HK-2 (cell line): ENCODE results near the gene BAG3.
A peak's percentile ranks its signal among the peaks of the same experiment; 100 is the strongest.

Source experiments
- DNase-seq: peaks from one replicate; pipeline ENCODE4 v3.0.0-alpha.2; 2018; ENCODE audit not compliant: unreplicated experiment

BAG3 gene

DNA sequence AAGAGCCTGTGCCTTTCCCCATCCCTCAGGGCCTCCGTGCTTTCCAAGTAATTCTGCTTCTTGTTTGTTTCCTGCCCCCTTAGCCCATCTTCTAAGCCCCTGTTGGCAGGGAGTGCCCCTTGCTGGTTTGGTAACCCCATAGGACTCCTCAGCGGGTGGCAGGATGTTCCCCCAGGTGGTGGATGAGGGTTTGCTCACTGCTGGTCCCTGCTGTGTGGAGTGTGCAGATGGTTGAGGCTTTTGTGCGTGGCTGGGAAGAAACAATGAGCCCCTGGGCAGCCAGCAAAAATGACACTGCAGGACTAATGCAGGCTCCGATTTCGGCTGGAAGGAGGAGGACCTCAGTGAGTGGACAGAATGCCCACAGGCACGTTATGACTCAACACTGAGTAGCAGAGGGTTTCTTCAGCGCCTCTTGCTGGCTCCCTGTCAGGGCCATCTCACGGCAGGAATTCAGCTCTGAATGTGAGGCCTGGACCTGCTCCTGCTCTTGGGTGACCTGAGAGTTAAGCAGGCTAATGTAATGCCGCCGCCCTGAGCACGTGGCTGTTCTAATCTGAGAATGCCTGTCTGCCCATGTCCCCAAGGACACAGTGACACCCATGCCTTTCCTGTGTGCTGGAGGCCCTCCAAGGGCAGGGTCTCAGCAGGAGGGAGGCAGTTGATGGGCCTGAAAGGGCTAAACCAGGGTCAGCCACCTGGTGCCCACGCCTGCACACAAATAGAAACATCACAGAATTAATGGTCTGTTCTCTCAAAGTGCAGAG, 16.6 kb downstream of the BAG3 start:
- DNase-seq: peak; percentile 86

DNA sequence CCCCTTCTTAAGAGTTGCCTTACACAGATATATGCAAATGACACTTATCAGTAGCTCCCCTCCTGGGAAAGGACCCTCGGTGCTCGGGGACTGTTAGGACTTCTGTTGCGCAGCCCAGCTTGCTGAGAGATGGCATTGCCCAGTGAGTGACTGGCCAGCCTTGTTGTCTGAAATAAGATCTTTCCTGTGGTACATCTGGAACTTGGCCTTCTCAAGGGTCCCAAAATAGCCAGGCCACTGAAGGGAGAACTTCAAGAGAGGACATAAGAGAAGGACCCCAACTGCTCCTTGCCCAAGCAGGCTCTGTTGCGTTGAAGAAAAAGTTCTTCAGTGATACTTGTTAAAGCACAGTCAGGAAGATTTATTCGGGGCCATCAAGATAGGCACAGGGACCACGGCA, 17.3 kb downstream of the BAG3 start:
- no peak for DNase-seq

DNA sequence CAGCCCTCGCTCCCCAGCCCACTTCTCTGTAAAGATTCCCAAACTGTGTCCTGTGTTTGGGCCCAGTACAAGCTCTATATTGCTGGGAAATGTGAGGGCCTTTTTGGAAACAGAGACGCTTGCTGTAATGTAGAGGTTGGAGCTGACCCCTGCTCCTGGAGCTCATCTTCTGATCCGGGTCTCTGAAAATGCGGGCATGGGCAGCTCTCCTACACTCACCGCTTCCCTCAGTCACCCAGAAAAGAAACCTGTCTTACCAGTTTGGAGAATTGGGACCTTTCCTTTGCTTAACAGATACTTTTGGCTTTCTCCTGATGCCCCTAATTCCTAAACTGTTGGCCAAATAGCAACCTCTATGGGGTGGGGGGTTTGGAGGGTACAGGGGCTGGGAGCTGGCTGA, 18.2 kb downstream of the BAG3 start:
- no peak for DNase-seq

DNA sequence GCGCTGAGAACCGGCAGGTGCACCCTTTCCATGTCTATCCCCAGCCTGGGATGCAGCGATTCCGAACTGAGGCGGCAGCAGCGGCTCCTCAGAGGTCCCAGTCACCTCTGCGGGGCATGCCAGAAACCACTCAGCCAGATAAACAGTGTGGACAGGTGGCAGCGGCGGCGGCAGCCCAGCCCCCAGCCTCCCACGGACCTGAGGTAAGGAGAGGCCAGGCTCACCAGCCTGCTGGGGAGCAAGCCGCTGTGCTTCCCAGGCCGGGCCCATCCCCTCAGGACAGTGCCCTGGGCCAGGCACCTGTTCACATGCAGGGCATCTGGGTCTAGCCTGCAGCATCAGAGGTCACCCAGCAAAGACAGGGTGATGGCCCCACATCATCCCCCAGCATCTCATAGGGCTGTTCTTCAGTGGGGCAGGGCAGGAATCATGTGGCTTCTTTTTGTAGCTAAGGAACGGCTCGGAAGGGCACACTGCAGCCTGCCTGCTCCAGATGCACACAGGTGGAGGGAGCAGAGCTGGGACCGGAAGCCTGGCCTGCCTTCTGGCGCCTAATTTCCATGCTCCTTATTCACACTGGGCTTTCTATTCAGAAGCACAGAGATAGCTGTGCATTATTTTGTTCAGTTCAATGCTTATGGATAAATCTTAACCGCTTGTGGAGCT, 18.9 kb downstream of the BAG3 start:
- no peak for DNase-seq

DNA sequence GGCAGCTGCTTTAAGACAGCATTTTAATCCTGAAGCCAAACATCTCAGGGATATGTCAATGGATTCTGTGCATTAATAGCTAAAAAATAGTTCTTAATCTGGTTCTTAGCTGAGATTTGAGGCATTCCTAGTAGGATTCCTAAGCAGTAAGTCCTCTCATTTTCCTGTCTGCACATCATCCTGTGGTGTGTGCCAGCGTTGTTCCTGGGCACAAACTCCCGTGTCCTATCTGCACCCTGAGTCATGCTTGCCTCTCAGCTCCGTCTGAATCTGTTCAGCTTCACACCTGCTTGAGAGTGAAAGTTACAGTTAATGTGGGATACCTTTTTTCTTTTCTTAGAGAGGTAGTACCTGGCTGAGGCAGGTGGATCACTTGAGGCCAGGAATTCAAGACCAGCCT, 19.5 kb downstream of the BAG3 start:
- no peak for DNase-seq

DNA sequence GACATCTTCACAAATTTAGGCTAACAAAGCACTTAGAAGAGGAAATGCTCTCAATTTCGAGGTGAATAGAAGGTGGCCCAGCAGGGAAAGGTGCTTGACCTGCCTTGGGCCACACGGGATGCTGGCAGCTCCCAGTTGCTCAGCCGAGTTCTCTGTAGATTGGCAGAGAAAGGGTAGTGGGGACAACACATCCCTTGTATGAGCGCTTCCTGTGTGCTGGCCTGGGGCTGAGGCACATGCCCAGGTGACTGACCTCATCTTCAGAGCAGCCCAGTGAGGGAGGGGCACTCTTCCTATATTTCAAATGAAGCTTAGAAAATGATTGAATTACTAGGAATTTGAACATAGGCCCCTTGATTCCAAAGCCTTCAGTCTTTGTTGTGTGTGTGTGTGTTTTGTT, 20.2 kb downstream of the BAG3 start:
- DNase-seq: no peak

DNA sequence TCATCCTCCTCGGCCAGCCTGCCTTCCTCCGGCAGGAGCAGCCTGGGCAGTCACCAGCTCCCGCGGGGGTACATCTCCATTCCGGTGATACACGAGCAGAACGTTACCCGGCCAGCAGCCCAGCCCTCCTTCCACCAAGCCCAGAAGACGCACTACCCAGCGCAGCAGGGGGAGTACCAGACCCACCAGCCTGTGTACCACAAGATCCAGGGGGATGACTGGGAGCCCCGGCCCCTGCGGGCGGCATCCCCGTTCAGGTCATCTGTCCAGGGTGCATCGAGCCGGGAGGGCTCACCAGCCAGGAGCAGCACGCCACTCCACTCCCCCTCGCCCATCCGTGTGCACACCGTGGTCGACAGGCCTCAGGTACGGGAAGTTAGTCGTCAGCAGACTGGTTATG, 21.1 kb downstream of the BAG3 start:
- no peak for DNase-seq

DNA sequence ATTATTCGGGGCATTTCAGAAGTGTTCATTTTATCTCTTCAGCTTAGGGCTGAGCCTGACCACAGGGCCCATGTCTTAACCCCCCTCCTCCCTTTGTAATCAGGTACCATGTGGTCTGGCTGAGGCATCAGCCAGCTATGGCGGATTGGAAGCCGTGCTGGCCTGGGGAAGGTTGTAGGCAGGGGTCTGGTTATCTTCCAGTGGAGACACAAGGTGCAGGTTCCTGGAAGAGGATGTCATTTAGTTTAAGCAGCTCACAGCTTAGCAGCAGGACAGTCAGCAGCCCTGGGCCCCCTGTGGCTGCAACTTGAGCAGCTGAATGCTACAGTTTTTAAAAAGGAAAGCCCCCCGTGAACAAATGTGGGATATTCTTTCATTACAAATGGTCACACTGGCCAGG, 22.1 kb downstream of the BAG3 start:
- no peak for DNase-seq

DNA sequence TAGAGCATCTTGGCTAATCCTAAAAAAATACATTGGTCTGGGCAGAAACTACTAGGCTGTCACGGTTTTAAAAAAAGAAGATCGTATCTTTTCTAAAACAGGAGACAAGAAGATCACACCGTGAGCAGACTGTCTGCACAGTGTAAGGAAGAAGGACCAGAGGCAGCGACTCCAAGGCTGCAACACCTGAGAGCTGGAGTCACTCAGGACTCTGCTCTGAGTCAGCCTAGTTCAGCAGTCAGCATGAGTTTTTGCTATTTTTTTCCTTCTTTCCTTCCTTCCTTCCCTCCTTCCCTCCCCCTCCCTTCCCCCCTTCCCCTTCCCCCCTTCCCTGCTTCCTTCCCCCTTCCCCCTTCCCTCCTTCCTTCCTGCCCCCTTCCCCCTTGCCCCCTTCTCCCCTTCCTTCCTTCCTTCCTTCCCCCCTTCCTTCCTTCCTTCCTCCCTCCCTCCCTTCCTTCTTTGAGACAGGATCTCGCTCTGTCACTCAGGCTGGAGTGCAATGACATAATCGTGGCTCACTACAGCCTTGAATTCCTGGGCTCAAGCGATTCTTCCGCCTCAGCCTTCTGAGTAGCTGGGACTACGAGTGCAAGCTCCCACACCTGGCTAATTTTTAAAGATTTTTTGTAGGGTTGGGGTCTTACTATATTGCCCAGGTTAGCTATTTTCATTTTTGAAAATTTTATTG, 24.4 kb downstream of the BAG3 start:
- DNase-seq: peak; percentile 56

DNA sequence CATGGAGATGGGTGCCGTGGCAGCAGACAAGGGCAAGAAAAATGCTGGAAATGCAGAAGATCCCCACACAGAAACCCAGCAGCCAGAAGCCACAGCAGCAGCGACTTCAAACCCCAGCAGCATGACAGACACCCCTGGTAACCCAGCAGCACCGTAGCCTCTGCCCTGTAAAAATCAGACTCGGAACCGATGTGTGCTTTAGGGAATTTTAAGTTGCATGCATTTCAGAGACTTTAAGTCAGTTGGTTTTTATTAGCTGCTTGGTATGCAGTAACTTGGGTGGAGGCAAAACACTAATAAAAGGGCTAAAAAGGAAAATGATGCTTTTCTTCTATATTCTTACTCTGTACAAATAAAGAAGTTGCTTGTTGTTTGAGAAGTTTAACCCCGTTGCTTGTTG, 25.9 kb downstream of the BAG3 start:
- no peak for DNase-seq

DNA sequence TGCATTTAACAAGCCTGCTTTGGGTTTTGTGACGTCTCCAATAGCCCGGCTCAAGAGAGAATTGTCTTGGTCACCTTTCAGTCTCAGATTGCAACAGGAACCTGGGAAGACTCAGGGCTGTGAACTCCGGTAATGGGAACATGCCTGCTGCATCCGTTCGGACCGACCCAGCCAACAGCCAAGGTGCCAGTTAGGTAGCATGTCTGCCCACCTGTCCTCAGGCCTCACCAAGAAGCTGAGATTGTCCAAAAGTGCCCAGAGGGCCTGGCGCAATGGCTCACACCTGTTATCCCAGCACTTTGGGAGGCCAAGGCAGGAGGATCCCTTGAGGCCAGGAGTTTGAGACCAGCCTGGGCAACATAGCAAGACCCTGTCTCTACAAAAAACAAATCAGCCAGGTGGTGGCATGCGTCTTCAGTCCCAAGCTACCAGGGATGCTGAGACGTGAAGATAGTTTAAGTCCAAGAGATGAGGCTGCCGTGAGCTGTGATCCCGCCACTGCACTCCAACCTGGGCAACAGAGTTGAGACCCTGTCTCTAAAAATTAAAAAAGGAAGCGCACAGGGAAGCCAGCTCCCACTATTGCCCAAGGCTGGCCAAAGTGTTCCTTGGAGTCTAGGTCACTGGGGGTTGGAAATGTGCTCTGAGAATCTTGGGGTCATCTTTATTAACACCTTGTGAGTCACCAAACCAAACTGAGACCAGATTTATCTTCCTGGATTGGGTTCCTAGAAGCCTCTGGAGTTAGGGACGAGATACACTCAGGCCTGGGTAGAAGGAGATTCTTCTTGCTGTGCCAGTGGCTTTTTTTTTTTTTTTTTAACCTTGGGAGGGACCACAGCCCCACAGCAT, 26.9 kb downstream of the BAG3 start:
- no peak for DNase-seq

DNA sequence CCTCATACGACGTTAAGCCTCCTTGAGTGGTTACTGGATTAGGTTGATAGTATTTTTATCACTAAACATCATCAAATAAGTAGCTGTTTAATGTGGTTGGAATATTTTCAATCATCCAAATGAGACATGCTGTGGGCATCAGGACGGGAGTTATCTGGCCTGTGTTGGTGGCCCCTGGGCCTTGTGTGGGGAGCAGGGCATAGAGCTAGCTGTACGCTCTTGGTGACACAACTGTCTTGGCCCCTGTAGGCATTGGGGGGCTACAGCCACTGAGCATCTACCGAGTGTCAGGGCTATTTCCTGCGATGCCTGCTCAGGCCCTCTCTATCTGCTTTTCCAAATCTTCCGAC, 28.3 kb downstream of the BAG3 start:
- no peak for DNase-seq

DNA sequence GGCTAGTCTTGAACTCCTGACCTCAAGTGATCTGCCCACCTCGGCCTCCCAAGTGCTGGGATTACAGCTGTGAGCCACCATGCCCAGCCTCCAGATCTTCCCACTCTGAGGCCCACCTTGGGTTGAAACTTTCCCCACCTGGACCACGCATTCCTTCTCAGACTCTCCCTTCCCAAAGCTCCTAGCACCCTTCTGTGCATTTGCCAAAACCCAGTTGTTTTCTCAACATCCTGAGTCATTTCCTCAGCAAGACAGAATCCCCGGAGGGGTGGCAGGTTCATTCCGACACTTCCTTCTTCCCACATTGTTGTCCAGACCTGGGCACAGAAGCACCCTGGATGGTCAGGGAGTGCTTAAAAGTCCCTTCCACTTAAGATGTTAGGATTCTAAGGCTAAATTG, 28.9 kb downstream of the BAG3 start:
- DNase-seq: peak; percentile 41

DNA sequence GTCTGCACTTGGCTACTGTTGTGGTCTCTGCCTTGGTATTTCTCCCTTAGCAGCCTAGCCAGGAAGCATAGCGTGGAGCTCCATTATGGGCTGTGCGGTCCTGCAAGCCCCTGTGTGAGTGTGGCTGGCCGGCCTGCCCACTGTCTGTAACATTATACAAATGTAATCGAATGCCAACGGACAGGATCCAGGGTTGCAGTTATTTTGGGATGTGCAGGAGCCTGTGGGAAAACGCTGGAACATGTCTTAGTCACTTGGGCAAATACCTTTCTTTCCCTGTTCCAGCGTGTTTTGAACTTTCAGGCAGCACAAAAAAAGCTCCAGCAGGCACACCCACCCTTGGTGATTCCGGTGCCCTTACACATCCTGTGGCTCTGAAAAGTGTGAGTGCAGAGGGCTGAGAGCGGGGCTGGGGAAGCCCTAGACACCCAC, 29.5 kb downstream of the BAG3 start:
- no peak for DNase-seq

DNA sequence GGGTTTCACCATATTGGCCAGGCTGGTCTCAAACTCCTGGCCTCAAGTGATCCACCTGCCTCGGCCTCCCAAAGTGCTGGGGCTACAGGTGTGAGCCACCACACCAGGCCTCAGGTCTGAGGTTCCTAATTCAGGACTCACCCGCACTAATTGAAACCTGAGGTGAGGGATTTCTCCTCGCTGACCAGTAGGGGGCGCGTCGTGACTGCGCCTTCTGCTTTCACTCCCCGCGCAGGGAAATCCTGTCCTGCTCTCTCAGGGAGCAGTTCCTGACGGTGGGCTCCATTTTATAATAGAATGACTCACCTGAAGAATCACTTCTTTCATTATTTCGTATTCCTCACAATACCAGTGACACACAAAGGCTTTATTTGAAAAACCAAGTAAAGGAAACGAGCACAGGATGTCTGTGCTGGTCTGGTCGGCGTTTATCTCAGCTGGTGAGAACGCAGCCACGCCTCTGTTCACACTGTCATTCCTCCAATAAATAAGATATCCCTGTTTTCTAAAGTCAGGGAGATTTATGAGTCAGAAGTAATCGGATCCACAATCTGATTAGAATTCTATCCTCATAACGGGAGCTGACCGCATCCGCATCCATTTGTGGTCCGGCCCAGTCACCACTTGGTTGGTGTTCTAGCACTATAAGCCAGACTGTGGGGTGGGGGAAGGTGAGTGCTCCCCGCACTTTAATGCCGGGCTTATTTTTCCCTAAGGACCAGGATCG, 35.4 kb downstream of the BAG3 start:
- peak; percentile 75 for DNase-seq

DNA sequence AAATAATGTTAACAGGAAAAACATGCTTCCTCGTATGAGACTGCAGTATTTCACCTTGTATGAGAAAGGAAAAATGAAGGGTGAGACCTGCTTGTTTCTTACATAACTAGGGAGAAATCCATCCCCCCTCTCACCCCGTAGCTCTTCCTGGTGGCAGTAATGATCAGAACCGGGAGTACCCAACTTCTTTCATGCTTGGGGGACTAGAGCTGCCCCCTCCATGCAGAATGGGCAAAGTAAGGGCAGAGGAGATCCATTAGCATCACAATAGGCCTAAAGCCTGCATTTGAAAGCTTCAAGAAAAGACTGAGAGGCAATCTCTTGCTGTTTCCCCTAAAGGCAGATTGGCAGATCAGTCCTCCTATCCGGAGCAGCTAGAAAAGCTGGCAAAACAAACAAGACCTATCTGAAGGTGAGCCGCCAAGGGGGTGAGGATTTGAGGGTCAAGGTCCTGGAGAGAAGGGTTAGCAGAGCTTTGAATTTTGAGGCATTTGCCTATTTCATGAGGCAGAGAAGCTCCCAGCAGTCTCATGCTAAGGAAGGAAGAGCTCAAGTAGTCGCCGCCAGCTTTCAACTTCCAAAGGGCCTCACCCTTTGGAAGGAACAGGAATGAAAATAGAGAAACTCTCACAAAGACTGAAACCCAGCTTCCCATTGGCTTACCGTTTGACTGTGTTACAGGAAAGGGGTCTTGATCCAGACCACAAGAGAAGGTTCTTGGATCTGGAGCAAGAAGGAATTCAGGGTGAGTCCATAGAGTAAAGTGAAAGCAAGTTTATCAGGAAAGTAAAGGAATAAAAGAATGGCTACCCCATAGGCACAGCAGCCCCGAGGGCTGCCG, 36.2 kb downstream of the BAG3 start:
- DNase-seq: no peak

DNA sequence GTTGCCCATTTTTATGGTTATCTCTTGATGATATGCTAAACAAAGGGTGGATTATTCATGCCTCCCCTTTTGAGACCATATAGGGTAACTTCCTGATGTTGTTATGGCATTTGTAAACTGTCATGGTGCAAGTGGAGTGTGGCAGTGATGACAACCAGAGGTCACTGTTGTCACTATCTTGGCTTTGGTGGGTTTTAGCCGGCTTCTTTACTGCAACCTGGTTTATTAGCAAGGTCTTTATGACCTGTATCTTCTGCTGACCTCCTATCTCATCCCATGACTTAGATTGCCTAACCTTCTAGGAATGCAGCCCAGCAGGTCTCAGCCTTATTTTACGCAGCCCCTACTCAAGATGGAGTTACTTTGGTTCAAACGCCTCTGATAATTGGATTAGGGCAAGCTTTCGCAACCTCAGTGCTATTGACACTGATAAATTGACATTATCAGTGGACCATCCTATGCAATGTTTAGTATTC, 36.9 kb downstream of the BAG3 start:
- DNase-seq: no peak

DNA sequence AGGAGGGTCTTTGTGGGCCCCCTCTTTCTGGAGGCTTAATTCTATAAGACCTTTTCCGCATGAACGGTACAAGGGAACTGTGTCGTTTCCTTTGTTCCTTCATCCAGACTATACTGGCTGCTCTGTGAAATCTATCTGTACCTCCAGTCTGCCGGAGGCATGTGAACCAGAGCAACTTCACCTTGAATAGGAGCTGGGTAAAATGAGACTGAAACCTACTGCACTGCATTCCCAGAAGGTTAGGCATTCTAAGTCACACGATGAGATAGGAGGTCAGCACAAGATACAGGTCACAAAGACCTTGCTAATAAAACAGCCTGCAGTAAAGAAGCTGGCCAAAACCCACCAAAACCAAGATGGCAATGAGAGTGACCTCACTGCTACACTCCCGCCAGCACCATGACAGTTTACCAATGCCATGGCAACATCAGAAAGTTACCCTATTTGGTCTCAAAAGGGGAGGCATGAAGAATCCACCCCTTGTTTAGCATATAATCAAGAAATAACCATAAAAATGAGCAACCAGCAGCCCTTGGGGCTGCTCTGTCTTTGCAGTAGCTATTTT, 37.9 kb downstream of the BAG3 start:
- DNase-seq: no peak

DNA sequence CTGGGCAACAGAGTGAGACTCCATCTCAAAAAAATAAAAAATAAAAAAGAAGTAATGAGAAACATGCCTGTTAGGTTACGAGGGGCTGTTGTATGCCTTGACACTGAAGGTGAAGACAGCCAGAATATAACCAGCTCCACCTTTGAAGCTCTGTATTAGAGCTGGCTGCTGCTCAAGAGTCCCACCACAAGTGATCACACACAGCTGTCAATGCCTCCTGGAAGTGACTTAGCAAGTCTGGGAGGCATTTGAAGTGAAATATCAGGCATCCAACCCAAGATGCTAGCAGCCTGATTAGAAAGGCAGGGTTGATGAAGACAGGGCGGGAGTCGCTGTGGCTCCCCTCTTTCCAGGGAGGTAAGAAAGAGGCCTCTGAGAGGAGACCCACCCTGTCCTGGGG, 40.5 kb downstream of the BAG3 start:
- no peak for DNase-seq
